Cortex of kidney (tissue), 1 donor: Measurements from ENCODE around the gene HECW1.
"Not testable (repeated sequence)": the region's sequence is repeated elsewhere in the genome, so short reads cannot be mapped to it uniquely, and the experiment has no call there.

ENCODE experiments used
- DNase-seq: peaks from one replicate; lab custom pipeline; 2025; lab: John Stamatoyannopoulos, UW

The HECW1 gene

GRCh38 chr7:43469051-43469450, 356.6 kb downstream of the HECW1 start:
- DNase-seq, result no peak

- no peak for DNase-seq
Measured at GRCh38 chr7:43470110-43470509, 357.7 kb downstream of the HECW1 start.

GRCh38 chr7:43475983-43476382, 363.5 kb downstream of the HECW1 start:
- no peak for DNase-seq

- no peak for DNase-seq
Measured at GRCh38 chr7:43476896-43477295, 364.4 kb downstream of the HECW1 start.

GRCh38 chr7:43479042-43479441, 366.6 kb downstream of the HECW1 start:
- no peak for DNase-seq

GRCh38 chr7:43479543-43479942, 367.1 kb downstream of the HECW1 start:
- no peak for DNase-seq

GRCh38 chr7:43480581-43480980, 368.1 kb downstream of the HECW1 start:
- DNase-seq, result no peak

- no peak for DNase-seq
Measured at GRCh38 chr7:43481902-43482678, 369.6 kb downstream of the HECW1 start.

GRCh38 chr7:43482679-43483252, 370.3 kb downstream of the HECW1 start:
- no peak for DNase-seq

- no peak for DNase-seq
Measured at GRCh38 chr7:43484678-43485395, 372.4 kb downstream of the HECW1 start.

- no peak for DNase-seq
Measured at GRCh38 chr7:43485580-43485979, 373.1 kb downstream of the HECW1 start.

- not testable (repeated sequence) for DNase-seq
Measured at GRCh38 chr7:43486008-43486407, 373.6 kb downstream of the HECW1 start.

- DNase-seq, result no peak
Measured at GRCh38 chr7:43486634-43487033, 374.2 kb downstream of the HECW1 start.

- no peak for DNase-seq
Measured at GRCh38 chr7:43487731-43488073, 375.3 kb downstream of the HECW1 start.

- DNase-seq, result no peak
Measured at GRCh38 chr7:43489257-43489656, 376.8 kb downstream of the HECW1 start.

GRCh38 chr7:43490016-43490415, 377.6 kb downstream of the HECW1 start:
- no peak for DNase-seq

- no peak for DNase-seq
Measured at GRCh38 chr7:43491123-43491522, 378.7 kb downstream of the HECW1 start.

- DNase-seq, result no peak
Measured at GRCh38 chr7:43491984-43492383, 379.5 kb downstream of the HECW1 start.

- no peak for DNase-seq
Measured at GRCh38 chr7:43492896-43493295, 380.4 kb downstream of the HECW1 start.

- no peak for DNase-seq
Measured at GRCh38 chr7:43495572-43495971, 383.1 kb downstream of the HECW1 start.

- no peak for DNase-seq
Measured at GRCh38 chr7:43496596-43496995, 384.1 kb downstream of the HECW1 start.

- DNase-seq, result no peak
Measured at GRCh38 chr7:43501870-43502269, 389.4 kb downstream of the HECW1 start.

- DNase-seq, result no peak
Measured at GRCh38 chr7:43502941-43503340, 390.5 kb downstream of the HECW1 start.
